Renal cortical epithelial cell (primary cell): ENCODE measurements around the gene SPATA16. TPM values are rescaled to one million over a fixed set of nuclear protein-coding genes. Genes with fewer than 3 reads are reported as not detected.
A peak's percentile ranks its signal among the peaks of the same experiment; 100 is the strongest.
"Not testable (repeated sequence)": the region's sequence is repeated elsewhere in the genome, so short reads cannot be mapped to it uniquely, and the experiment has no call there.

Source experiments
- DNase-seq: peaks from one replicate; pipeline ENCODE4 v3.0.0-alpha.2; 2011; ENCODE audit warnings: low read depth
- total RNA-seq: library from RNA; depleted of rRNA; stranded (reverse); fragments of >200 nt; gene quantifications from 2 replicates; pipeline ENCODE4 v1.2.3, GENCODE V29; 2014

The SPATA16 gene
- total RNA-seq, 1 donor from 2014 or later = not detected

DNA sequence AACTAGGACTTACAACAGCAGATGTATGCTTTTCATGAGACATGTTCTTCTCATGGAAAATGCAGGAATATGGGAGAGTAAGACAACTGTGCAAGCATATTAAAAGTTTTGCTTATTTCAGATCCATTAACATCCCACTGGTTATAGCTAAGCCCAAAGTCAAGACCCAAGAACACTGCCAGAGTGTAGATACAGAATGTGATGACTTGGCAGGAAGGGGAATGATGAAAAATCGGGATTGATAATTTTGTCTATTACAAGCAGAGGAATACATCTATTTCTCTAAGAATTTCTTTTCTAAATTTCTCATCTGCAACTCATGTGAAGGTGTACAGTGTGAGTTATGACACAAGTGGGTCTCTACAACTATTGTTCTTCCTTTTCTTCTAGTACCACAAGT is 76.4 kb downstream of the SPATA16 start:
- DNase-seq = no peak

DNA sequence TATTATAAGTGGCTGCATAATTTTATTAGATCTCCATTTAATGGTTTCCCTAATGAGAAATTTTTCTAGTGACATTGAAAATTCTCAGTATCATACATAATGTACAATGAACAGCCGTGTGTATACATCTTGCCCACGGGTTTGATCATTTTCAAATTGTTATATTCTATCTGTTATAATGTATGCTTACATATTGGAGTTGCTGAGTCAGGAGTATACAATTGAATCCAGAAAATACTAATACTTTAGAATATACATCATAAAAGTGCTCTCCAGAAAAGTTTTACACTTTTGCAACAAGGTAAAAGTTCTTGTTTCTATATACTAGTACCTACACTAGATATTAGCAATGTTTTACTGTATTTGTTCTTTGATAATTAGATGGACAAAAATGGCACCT is 82.8 kb downstream of the SPATA16 start:
- DNase-seq = no peak

DNA sequence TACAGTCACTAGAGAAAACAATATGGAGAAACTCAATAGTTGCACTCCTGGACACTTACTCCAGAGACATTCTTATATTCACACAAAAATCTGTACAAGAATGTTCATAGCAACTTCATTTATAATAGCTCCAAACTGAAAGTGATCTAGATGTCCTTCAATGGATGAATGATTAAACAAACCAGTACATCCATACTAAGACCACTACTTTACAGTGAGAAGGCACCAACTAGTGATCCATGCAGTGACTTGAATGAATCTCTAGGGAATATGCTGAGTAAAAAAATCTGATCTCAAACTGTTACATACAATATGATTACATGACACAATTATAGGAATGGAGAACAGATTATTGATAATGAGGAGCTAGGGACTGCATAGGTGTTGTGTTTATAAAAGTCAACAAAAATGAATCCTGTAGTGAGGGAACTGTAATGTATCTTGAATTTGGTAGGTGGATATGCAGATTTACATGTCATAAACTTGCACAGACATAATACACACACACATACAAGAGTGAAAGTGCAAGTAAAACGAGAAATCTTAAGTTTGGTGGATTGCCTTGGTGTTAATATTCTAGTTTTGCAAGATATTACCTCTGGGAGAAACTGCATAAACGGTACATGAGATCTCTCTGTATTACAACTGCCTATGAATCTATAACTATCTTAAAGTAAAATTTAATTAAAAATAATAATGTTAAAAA is 85.7 kb downstream of the SPATA16 start:
- DNase-seq = peak; percentile 15

DNA sequence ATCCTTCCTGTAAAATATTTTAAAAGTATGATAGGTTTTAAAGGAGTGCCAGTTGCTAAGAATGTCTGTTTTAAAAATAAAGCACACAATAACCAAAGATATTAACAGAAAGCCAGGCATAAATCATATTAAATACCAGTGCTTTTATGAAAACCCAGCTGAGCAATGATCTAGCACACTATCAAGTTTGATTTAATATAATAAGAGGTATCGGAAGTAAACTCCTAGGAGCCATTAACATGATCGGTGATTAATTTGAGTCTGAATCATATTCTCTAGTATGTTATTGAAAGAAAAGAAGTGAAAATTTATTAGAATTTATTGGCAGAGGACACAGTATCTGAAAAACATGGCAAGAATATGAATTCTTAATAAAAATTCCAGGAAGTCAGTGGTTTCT is 91.7 kb downstream of the SPATA16 start:
- DNase-seq = no peak

DNA sequence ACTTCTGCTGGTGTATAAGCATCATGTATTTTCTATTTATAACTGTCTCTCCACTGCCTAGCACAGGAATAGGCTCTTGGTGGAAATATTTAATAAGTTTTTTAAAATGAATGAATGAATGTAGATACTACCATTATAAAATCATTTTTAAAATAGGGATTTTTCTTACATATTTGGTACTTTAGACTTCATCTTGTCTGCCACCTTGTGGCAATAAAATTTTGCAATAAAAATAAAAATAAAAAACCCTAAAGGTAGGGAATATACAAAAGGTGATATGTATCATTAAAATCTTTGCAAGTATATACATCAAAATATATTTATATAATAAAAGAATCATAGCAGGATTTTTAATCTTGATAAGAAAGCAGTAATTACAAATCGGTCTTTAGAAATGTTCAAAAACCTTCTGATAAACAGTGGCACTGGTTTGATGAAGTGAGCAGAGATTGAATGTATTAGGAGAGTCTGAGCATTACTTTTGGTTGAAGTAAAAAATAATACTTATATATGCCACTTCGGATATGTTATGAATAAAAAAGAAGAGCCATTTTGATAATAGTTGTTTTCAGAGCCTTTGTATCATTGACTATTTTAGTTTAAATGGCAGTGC is 95.2 kb downstream of the SPATA16 start:
- peak; percentile 5 for DNase-seq

DNA sequence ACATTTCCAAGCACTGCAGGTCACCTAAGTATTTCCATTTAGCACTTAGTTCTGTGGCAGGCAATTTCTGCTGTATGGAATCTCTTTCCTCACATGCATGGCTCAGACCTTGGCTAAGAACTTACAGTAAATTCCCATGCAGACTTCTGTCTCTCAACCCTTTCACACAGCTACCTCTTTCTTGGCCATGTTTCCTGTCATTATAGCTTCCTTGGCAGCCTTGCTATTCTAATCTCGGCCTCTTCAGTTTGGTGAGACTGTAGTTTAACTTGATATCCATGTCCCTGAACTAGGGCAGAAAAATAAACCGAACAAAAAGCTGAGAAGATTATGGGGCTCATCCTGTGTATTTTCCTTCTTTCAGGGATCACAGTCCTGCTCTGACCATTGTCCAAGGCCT is 96.0 kb downstream of the SPATA16 start:
- DNase-seq = no peak

DNA sequence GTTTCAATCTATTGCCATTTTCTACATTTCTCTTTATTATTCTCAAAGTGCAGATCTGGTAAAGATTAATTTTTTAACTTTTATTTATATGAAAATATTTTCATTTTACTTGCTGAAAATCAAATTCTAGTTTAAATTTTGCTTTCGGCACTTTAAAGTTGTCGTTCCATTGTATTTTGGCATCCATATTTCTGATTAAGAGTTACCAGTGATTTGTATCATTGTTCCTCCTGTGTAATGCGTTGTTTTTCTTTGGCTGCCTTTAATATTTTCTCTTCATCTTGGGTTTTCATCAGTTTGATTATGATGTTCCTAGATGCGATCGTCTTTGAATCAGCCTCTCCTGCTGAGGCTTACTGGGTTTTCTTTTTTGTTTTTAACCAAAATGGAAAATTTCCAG is 97.3 kb downstream of the SPATA16 start:
- no peak for DNase-seq

DNA sequence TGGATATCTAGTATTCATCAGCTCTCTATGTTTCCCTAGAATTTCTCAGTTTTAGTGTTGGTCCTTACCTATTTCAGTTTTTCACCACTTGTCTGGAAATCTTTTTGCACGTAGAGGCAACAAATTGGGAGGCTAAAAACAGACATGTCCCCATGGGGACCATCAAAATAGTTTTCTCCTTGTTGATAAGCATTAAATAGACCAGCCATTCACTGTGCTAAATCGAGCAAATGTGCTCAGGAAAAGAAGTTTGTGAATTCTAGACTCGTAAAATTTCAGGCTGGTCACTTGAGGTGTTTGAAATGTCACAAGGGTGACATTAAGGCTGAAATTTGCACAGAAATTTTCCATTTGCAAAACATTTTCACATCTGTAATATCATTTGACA is 102.6 kb downstream of the SPATA16 start:
- DNase-seq = no peak

DNA sequence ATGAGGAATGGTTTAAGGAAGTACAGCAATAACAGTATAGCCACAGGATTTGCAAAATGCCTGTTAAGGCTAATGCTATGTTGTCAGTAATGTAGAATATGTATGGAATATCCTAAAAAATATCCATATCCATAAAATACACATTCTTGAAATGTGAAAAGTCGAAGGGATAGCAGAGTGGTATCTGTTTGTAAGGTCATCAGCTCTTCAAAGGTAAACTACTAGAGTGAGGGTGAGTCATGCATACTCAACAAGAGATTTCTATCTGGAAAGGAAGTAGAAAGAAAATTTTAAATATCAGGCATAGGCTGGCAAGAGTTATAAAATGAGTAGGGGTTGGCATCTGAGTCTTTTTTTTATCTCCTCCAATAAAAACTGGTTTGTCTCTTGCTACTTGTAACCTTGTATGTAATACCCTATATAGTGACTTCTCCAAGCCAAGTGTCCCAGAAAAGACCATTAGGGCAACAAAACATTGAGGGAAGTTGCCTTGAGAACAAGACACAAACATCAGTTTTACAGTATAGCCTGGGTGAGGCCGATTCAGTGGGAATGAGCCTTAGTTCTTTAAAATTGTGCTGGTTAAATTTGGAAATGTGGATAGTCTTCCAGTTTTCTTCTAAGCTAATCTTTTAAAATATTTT is 103.1 kb downstream of the SPATA16 start:
- peak; percentile 22 for DNase-seq

DNA sequence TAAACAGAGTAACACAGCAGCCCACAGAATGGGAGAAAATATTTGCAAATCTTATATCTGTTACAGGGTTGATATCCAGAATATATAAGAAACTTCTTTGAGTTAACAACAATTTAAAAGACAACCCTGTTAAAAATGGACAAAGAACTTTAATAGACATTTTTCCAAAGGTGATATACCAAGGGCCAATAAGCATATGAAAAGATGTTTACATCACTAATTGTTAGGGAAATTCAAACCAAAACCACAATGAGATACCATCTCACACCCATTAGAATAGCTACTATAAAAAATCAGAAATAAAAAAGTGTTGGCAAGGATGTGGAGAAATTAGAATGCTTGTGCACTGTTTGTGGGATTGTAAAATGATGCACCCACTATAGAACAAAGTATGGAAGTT is 110.8 kb downstream of the SPATA16 start:
- DNase-seq = no peak

DNA sequence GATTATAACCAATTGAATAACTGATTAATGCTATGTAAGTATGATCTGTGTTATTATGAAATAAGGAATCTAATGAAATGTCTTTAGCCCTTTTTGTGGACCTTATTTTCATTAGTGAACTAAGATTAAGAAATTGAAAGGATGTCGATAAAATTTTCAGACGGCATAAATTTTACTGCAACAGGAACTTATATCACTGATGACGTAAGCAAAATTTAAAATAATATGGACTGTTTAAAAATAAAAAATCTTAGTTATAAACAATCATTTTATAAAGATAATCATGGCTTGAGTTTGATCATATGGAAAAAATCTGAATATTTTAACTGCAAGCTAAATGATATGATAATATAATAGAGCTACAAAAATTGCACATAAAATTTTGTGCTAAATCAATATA is 112.7 kb downstream of the SPATA16 start:
- DNase-seq = no peak

DNA sequence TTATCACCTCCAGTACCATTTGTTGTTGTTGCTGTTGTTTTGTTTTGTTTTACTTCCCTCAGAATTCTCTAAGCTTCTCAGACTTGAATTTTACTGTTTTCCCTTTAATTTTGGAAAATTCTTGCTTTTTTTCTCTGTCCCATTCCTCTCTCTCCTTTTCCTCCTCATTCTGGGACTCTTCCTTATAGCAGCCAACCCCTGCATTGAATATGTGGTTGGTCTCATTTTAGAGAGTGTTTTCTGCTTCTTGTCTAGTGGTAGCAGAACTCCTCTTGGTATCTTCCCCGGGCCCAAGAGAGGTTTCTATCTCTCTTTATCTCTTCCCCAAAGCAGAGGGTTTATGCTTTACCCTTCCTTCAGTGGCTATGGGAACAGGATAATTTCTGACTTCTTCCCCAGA is 113.6 kb downstream of the SPATA16 start:
- no peak for DNase-seq

DNA sequence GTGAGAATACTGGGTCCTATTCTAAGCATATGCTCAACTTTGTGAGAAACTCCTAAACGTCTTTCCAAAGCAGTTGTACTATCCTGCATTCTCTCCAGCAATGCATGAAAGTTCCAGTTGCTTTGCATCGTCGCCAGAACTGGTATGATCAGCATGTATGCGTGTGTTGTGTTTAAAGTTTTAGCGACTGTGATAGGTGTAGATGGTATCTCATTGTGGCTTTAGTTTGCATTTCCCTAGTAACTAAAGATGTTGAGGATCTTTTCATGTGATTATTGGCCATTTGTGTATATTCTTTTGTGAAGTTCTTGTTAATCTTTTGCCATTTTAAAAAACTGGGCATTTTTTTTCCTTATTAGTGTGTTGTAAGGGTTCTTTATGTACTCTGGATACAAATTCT is 115.1 kb downstream of the SPATA16 start:
- no peak for DNase-seq

DNA sequence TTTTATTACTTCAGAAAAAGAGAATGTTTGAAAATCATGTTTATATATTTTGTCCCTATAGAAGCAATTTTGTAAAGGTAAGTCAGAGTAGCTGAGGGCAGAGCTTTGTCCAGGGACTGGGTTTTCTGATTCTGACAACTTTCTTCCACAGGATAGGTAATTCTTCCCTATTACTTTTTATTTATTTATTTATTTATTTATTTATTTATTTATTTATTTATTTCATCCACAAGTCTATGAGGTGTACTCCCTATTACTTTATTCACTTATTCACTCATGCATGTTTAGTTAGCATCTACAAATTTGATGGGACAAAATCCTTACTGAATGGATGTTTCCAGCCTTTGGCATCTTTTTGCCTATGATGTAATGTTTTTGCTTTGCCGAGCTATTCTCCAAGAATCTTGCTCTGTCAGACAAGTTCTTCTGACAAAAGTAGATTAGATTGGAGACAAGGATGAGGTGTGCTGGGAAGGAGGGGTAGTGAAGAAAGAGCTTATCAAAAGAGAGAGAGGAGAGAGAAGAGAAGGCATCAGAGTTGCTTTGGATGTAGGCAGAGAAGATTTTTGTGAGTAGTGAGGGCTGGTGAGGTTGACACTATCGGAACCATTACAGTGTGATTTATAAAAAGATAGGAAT is 119.4 kb downstream of the SPATA16 start:
- no peak for DNase-seq

DNA sequence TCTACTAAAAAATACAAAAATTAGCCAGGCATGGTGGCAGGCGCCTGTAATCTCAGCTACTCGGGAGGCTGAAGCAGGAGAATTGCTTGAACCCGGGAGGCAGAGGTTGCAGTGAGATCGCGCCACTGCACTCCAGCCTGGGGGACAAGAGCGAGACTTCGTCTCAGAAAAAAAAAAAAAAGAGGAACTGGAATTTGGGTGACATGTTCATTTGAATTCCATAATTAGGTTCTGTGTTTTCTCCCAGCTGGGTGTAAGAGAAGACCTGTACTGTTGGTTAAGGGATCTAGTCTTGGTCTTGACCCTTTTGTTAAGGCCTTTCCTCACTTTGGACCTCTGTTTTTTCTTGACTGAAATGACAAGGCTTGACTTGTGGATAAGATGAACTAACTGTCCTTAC is 120.9 kb downstream of the SPATA16 start:
- not testable (repeated sequence) for DNase-seq

DNA sequence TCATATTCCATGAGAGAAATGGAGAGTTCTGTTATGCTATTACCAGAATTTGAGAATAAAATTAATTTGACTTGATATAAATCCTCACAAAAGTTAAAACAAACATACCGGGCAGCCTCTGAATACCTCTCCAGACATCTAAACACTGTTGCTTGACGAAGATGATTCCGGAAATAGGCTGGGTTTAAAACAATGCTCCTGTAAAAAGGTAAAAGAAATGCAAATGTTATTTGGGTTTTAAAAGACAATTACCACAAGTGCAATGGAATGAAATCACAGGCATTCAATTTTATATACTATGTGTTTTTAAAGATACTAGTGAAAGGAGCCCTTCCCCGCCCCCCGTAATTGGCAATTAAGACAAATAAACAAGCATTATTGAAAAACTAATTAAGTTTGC is 121.7 kb downstream of the SPATA16 start:
- DNase-seq = no peak

DNA sequence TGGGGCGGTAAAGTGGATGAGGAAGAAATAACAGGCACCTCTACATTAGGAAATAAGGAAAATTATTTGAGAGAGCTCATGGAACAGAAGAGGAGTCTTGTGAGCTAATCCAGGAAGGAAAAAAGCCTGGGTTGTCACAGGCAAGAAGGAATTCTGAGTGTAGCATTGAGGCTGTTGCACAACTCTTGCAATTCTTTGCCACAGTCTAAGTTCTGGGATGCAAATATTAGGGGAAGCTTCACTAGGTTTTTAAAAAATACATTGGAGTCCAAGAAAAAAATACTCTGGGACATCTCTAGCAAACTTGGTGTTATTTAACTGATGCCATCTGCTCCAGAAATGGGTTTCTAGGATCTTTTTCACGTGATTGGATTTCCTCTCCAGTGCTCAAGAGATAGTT is 122.3 kb downstream of the SPATA16 start:
- no peak for DNase-seq

DNA sequence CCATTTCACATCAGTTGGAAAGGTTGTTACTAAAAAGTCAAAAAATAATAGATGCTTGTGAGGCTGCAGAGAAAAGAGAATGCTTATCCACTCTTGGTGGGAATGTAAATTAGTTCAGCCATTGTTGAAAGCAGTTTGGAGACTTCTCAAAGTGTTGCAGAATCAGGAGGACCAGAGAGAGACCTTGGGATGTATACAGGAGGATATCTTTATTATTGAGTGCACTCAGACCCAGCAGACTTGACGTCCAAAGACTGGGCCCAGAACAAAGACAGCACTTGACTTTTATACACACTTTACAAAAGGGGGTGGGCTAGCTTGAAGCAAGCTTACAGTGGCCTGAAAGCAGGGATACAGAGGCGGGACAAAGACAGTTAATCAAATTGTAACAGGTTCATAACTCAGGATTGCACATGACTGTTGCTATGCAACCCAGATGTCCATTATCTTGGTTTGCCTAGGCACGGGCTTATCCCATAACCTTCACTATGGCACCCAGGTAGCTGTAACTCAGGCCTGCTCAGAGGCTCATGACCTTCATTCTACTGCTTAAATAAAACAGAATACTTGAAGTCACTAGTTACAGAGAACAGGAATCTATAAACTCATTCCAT is 127.7 kb downstream of the SPATA16 start:
- DNase-seq = no peak

DNA sequence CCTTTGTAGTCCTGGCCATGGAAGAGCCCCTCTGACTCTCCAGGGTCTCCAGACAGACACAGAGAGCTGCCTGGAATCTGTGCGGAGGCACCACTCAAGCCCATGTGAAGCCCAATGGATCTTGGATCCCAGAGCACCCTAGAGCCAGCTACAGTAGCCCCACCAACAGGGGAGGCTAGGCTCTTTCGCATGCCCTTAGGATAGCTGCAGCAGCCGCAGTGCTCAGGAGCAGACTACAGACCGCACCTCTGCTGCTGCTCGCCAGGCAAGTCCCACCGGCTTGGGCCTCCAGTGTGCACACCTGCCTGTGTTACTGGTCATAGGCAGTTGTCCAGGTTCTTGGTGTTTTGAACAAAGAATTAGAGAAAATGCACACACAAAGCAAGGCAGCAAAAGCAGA is 131.6 kb downstream of the SPATA16 start:
- no peak for DNase-seq

DNA sequence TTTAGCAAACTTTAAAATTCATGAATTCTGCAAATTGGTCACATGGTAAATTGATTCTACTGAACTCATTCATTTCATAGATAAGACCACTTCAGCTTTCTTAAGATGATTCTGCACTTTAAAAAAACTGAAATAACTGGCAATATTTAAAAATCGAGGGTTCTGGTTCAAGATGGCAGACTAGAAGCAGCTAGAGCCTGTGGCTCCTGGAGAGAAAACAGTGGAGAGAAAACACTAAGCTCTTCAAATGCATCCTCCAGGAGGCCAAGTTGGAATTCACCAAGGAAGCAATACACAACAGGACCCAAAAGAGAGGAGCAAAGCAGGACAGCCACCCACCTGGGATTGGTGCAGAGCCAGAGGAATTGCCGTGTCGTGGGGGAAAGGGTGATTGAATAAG is 132.1 kb downstream of the SPATA16 start:
- DNase-seq = no peak

DNA sequence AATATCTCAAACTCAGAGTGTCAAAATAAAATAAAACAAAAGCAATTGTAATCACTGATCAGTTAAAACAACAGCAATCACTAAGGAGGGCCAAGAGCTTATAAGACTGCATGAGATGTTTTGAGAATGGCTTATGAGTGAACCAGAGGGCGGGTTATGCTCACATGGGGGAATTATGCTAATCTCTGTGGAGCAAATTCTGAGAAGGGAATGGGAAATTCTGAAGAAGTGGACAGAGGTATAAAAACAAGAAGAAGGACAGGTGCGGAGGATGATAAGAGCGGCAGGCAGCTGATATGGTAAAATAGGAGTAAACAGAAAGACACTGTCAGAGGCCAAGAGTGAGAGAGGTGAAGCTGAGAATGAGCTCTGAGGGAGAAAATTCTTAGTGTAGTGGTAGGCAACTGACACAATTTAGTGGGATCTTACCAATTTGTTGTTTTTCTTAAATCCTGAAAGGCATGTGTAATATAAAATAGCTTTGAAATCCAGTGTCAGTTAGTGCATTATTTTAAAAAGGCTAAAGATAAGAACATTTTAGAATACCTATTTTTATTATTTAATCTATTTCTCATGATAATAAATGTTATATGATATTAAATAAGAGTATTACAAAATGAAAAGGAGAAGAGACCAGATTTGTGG is 133.8 kb downstream of the SPATA16 start:
- no peak for DNase-seq

DNA sequence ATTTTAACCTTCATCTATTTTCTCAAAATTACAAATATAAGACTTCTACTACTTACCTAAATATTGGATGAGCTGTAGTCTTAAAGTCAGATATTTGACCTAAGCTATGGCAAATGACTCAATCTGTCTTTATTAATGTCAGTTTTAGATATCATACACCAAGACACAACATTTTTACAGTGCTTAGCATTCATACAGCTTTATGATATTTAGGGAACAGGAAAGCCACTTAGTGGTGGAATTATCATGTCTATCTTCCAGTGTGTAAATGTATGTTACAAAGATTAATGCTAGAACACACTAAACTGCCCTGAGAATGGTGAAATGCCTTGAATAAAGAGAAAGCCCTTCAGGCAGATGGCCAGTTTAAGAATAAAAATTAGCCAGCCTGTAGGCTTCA is 135.0 kb downstream of the SPATA16 start:
- DNase-seq = no peak
